ENCODE results near the gene STK11IP.
A peak's percentile ranks its signal among the peaks of the same experiment; 100 is the strongest.

The STK11IP gene

GRCh38 chr2:219629976-219630695 lies 32.5 kb downstream of the STK11IP start:
- no peak overlapping the region for H3K4me3 ChIP-seq
- no peak overlapping the region for H3K27ac ChIP-seq

- no peak overlapping the region for H3K27ac ChIP-seq
- no peak overlapping the region for H3K4me3 ChIP-seq
These were observed 33.2 kb downstream of the STK11IP start for GRCh38 chr2:219630770-219631405.

- no peak overlapping the region for H3K4me3 ChIP-seq
- H3K27ac ChIP-seq: no peak overlapping the region
These were observed 33.8 kb downstream of the STK11IP start for GRCh38 chr2:219631406-219631891.

- H3K27ac ChIP-seq: no peak overlapping the region
- no peak overlapping the region for H3K4me3 ChIP-seq
These were observed 34.5 kb downstream of the STK11IP start for GRCh38 chr2:219631904-219632759.

- H3K27ac ChIP-seq: no peak overlapping the region
- H3K4me3 ChIP-seq: no peak overlapping the region
These were observed 35.1 kb downstream of the STK11IP start for GRCh38 chr2:219632760-219633105.

GRCh38 chr2:219633276-219634065 lies 35.8 kb downstream of the STK11IP start:
- H3K27ac ChIP-seq: no peak overlapping the region
- no peak overlapping the region for H3K4me3 ChIP-seq

- H3K27ac ChIP-seq: no peak overlapping the region
- no peak overlapping the region for H3K4me3 ChIP-seq
These were observed 36.7 kb downstream of the STK11IP start for GRCh38 chr2:219634171-219634940.

- no peak overlapping the region for H3K4me3 ChIP-seq
These were observed 37.5 kb downstream of the STK11IP start for GRCh38 chr2:219634951-219635751.

GRCh38 chr2:219636144-219636915 lies 38.7 kb downstream of the STK11IP start:
- Histone ChIP-seq H3K4me3 (no peak overlapping the region), H3K27ac (no peak overlapping the region)

More at GRCh38 chr2:219634951-219635751, 37.5 kb downstream of the STK11IP start:
- no peak overlapping the region for H3K27ac ChIP-seq

GRCh38 chr2:219636941-219637841 lies 39.5 kb downstream of the STK11IP start:
- H3K27ac ChIP-seq: no peak overlapping the region
- H3K4me3 ChIP-seq: no peak overlapping the region

- no peak overlapping the region for H3K4me3 ChIP-seq
- H3K27ac ChIP-seq: no peak overlapping the region
These were observed 40.2 kb downstream of the STK11IP start for GRCh38 chr2:219637842-219638185.

GRCh38 chr2:219638217-219638947 lies 40.7 kb downstream of the STK11IP start:
- no peak overlapping the region for H3K4me3 ChIP-seq
- no peak overlapping the region for H3K27ac ChIP-seq

- Histone ChIP-seq H3K27ac (peak overlapping the region in 1 of 21 experiments; percentile 29), H3K4me3 (no peak overlapping the region)
These were observed 41.5 kb downstream of the STK11IP start for GRCh38 chr2:219638948-219639755.

GRCh38 chr2:219641390-219642068 lies 43.9 kb downstream of the STK11IP start:
- no peak overlapping the region for H3K27ac ChIP-seq
- no peak overlapping the region for H3K4me3 ChIP-seq

- Histone ChIP-seq H3K4me3 (no peak overlapping the region), H3K27ac (no peak overlapping the region)
These were observed 44.4 kb downstream of the STK11IP start for GRCh38 chr2:219642069-219642454.

Measured in skin epidermis (tissue), 12 donors.